ENCODE data around the gene ZNF592. TPM values are rescaled to one million over a fixed set of nuclear protein-coding genes. Genes with fewer than 3 reads are reported as not detected.

The ZNF592 gene
- total and polyA plus RNA-seq, 5 donors, result 14.0 to 25.6 (median 20.5) TPM

DNA sequence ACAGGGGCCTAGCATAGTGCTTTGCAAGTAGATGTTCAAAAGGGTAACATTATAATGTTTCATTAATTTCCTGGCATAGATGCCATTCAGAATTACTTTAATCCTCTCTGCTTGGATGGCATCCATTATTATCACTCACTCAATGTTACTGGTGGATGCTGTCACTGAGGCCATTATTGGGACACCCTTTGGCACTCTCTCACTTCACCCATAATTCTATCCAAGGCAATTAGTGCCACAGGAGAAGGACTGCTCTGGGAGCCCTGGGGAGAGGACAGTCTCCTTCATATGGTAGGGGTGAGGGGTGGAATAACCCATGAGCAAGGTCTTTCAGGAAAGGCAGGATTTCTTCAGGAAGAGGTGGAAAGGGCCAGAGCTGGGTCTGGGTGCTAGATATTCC lies 107.4 kb downstream of the ZNF592 start:
- Histone ChIP-seq H3K4me3 (ENCODE audit: low read length) (no peak overlapping the region), H3K27ac (ENCODE audit: low read length) (peak overlapping the region; percentile 9), H3K4me1 (ENCODE audit: control insufficient read depth, insufficient read depth, low read length) (peaks cover 5% of the 10 kb centered on the region), H3K9me3 (ENCODE audit: control insufficient read depth, low read length) (no peaks in the 10 kb centered on the region), H3K27me3 (ENCODE audit: control insufficient read depth, insufficient read depth) (no peaks in the 10 kb centered on the region)
- no peak for DNase-seq
- peak; percentile 30 to 44 for ATAC-seq
- intact Hi-C loops (cut with DNase I), result no loop called here

Other genes with a start within 250 kb of the ZNF592 start
- 1 to 10 TPM; 3.6 to 6.4 (median 5.2) TPM for gene ZSCAN2, start 147.6 kb upstream of the ZNF592 start, total RNA-seq
- 4.0 TPM for gene ZSCAN2, start 147.6 kb upstream of the ZNF592 start, polyA plus RNA-seq
- gene WDR73, start 94.3 kb upstream of the ZNF592 start, total RNA-seq, result 10 to 100 TPM; 13.7 to 18.8 (median 17.0) TPM
- 10.7 TPM for gene WDR73, start 94.3 kb upstream of the ZNF592 start, polyA plus RNA-seq
- gene NMB, start 90.4 kb upstream of the ZNF592 start, total RNA-seq, result 1 to 10 TPM in 3 of 4 donors, under 1 TPM in 1; 0.96 to 4.7 (median 2.1) TPM
- gene NMB, start 90.4 kb upstream of the ZNF592 start, polyA plus RNA-seq, result 6.9 TPM
- 10 to 100 TPM; 86.2 to 91.6 (median 88.1) TPM for gene SEC11A, start 32.5 kb upstream of the ZNF592 start, total RNA-seq
- 92.2 TPM for gene SEC11A, start 32.5 kb upstream of the ZNF592 start, polyA plus RNA-seq
- gene ALPK3, start 68.8 kb downstream of the ZNF592 start, total RNA-seq, result 10 to 100 TPM; 72.1 to 95.2 (median 78.6) TPM
- gene ALPK3, start 68.8 kb downstream of the ZNF592 start, polyA plus RNA-seq, result 65.8 TPM
- under 1 TPM in 3 of 4 donors, not detected in 1; 0.29 to 0.54 (median 0.42) TPM for gene SLC28A1, start 136.1 kb downstream of the ZNF592 start, total RNA-seq
- 0.32 TPM for gene SLC28A1, start 136.1 kb downstream of the ZNF592 start, polyA plus RNA-seq
- 10 to 100 TPM; 17.1 to 24.7 (median 19.6) TPM for gene PDE8A, start 233.3 kb downstream of the ZNF592 start, total RNA-seq
- gene PDE8A, start 233.3 kb downstream of the ZNF592 start, polyA plus RNA-seq, result 11.5 TPM